SJCRH30 (cell line): ENCODE data around the gene NUP107. TPM values are rescaled to one million over a fixed set of nuclear protein-coding genes. Genes with fewer than 3 reads are reported as not detected.
"Not testable (repeated sequence)": the region's sequence is repeated elsewhere in the genome, so short reads cannot be mapped to it uniquely, and the experiment has no call there.

ENCODE experiments used
- DNase-seq, 2 experiments: peaks; one replicate each; pipeline ENCODE4 v3.0.0-alpha.2; 2015 to 2020
- H3K27ac ChIP-seq: fragments of 250-450 bp; sonication (Bioruptor Pico); 2 replicates; pipeline ENCODE4 v1.5.1; 2020; ENCODE audit warnings: mild to moderate bottlenecking, moderate library complexity
- H3K27me3 ChIP-seq: fragments of 250-450 bp; sonication (Bioruptor Pico); 2 replicates; pipeline ENCODE4 v1.5.1; 2020; ENCODE audit warnings: mild to moderate bottlenecking, moderate library complexity
- H3K36me3 ChIP-seq: fragments of 250-450 bp; sonication (Bioruptor Pico); 2 replicates; pipeline ENCODE4 v1.5.1; 2020; ENCODE audit warnings: mild to moderate bottlenecking, moderate library complexity
- H3K4me1 ChIP-seq: fragments of 250-450 bp; sonication (Bioruptor Pico); 2 replicates; pipeline ENCODE4 v1.5.1; 2020; ENCODE audit warnings: mild to moderate bottlenecking, moderate library complexity
- H3K4me3 ChIP-seq: fragments of 250-450 bp; sonication (Bioruptor Pico); 2 replicates; pipeline ENCODE4 v1.5.1; 2020; ENCODE audit warnings: mild to moderate bottlenecking, moderate library complexity
- H3K9me3 ChIP-seq: fragments of 250-450 bp; sonication (Bioruptor Pico); replicated peaks from 2 replicates; pipeline ENCODE4 v1.5.1; 2020; ENCODE audit warnings: mild to moderate bottlenecking, moderate library complexity
- total RNA-seq: library from RNA; depleted of rRNA; stranded (reverse); fragments of >200 nt; shearing (Covaris generic); gene quantifications from 2 replicates; pipeline ENCODE4 v1.2.3, GENCODE V29; 2014

NUP107 gene
- total RNA-seq, 1 experiment from 2014 or later: 150 TPM

- no peaks in the 10 kb centered on the region for H3K27me3 ChIP-seq
- no peaks in the 10 kb centered on the region for H3K4me1 ChIP-seq
- H3K27ac ChIP-seq: no peak overlapping the region
- H3K36me3 ChIP-seq: no peaks in the 10 kb centered on the region
- H3K4me3 ChIP-seq: no peak overlapping the region
- DNase-seq: peak; percentile 9 to 35
- H3K9me3 ChIP-seq: no peaks in the 10 kb centered on the region
Observed at GRCh38 chr12:68675101-68675842, 11.5 kb upstream of the NUP107 start.

GRCh38 chr12:68676854-68677253, 9.9 kb upstream of the NUP107 start:
- H3K9me3 ChIP-seq, H3K36me3 ChIP-seq, H3K4me1 ChIP-seq, DNase-seq, H3K4me3 ChIP-seq, H3K27me3 ChIP-seq, H3K27ac ChIP-seq: not testable (repeated sequence)

GRCh38 chr12:68686262-68686594, 550 bp upstream of the NUP107 start:
- no peaks in the 10 kb centered on the region for H3K9me3 ChIP-seq
- H3K4me1 ChIP-seq: peaks cover 9% of the 10 kb centered on the region
- peaks cover 11% of the 10 kb centered on the region for H3K36me3 ChIP-seq
- H3K4me3 ChIP-seq: peak overlapping the region; percentile 80
- H3K27me3 ChIP-seq: no peaks in the 10 kb centered on the region
- no peak for DNase-seq
- H3K27ac ChIP-seq: peak overlapping the region; percentile 78

- Histone ChIP-seq H3K4me3 (no peak overlapping the region), H3K27me3 (no peaks in the 10 kb centered on the region; the same call in 1 of the 2 replicates), H3K27ac (no peak overlapping the region), H3K36me3 (peaks cover 70% of the 10 kb centered on the region), H3K9me3 (no peaks in the 10 kb centered on the region), H3K4me1 (no peaks in the 10 kb centered on the region)
- DNase-seq: no peak
Observed at GRCh38 chr12:68695454-68695853, 8.7 kb downstream of the NUP107 start.

- H3K27ac ChIP-seq: no peak overlapping the region
- H3K9me3 ChIP-seq: no peaks in the 10 kb centered on the region
- H3K36me3 ChIP-seq: peaks cover 69% of the 10 kb centered on the region
- H3K4me3 ChIP-seq: no peak overlapping the region
- H3K4me1 ChIP-seq: no peaks in the 10 kb centered on the region
- H3K27me3 ChIP-seq: no peaks in the 10 kb centered on the region
- DNase-seq: no peak
Observed at GRCh38 chr12:68699486-68699885, 12.7 kb downstream of the NUP107 start.

- Histone ChIP-seq H3K27ac (no peak overlapping the region), H3K9me3 (no peaks in the 10 kb centered on the region), H3K36me3 (peaks cover 74% of the 10 kb centered on the region), H3K4me1 (no peaks in the 10 kb centered on the region), H3K27me3 (no peaks in the 10 kb centered on the region), H3K4me3 (no peak overlapping the region)
- DNase-seq: no peak
Observed at GRCh38 chr12:68727776-68728175, 41.0 kb downstream of the NUP107 start.

- no peak for DNase-seq
- H3K36me3 ChIP-seq: peaks cover 73% of the 10 kb centered on the region
Observed at GRCh38 chr12:68733661-68734071, 46.9 kb downstream of the NUP107 start.

GRCh38 chr12:68739891-68740290, 53.1 kb downstream of the NUP107 start:
- no peak for DNase-seq
- Histone ChIP-seq H3K27ac (no peak overlapping the region), H3K9me3 (no peaks in the 10 kb centered on the region), H3K36me3 (peaks cover 47% of the 10 kb centered on the region), H3K27me3 (no peaks in the 10 kb centered on the region), H3K4me3 (no peak overlapping the region), H3K4me1 (no peaks in the 10 kb centered on the region)

More at GRCh38 chr12:68733661-68734071, 46.9 kb downstream of the NUP107 start:
- Histone ChIP-seq H3K27ac (no peak overlapping the region), H3K27me3 (no peaks in the 10 kb centered on the region), H3K4me3 (no peak overlapping the region), H3K9me3 (no peaks in the 10 kb centered on the region), H3K4me1 (no peaks in the 10 kb centered on the region)

GRCh38 chr12:68743356-68743755, 56.6 kb downstream of the NUP107 start:
- no peak for DNase-seq

GRCh38 chr12:68745376-68745903, 58.7 kb downstream of the NUP107 start:
- no peaks in the 10 kb centered on the region for H3K27me3 ChIP-seq
- H3K27ac ChIP-seq: peak overlapping the region; percentile 69
- no peaks in the 10 kb centered on the region for H3K9me3 ChIP-seq
- H3K36me3 ChIP-seq: peaks cover 23% of the 10 kb centered on the region
- peaks cover 5% of the 10 kb centered on the region for H3K4me1 ChIP-seq
- H3K4me3 ChIP-seq: peak overlapping the region; percentile 76
- no peak for DNase-seq

More at GRCh38 chr12:68743356-68743755, 56.6 kb downstream of the NUP107 start:
- Histone ChIP-seq H3K9me3 (no peaks in the 10 kb centered on the region), H3K4me3 (no peak overlapping the region), H3K36me3 (peaks cover 24% of the 10 kb centered on the region), H3K4me1 (peaks cover 5% of the 10 kb centered on the region), H3K27me3 (no peaks in the 10 kb centered on the region), H3K27ac (no peak overlapping the region)

- Histone ChIP-seq H3K9me3 (no peaks in the 10 kb centered on the region), H3K27me3 (no peaks in the 10 kb centered on the region), H3K27ac (peak within 1 kb of the TSS; percentile 69), H3K4me3 (peak within 1 kb of the TSS; percentile 76), H3K36me3 (peaks cover 25% of the 10 kb centered on the region), H3K4me1 (peaks cover 5% of the 10 kb centered on the region)
- peak; percentile 95 for DNase-seq
Observed at GRCh38 chr12:68745904-68746571, 59.3 kb downstream of the NUP107 start, which contains the start of gene SLC35E3. SLC35E3 (plus strand) TSS chr12:68746176; CDS start chr12:68746378, 202 bp downstream.

- peak overlapping the region; percentile 76 for H3K4me3 ChIP-seq
- H3K27ac ChIP-seq: peak overlapping the region; percentile 69
- peaks cover 5% of the 10 kb centered on the region for H3K4me1 ChIP-seq
- no peaks in the 10 kb centered on the region for H3K9me3 ChIP-seq
- H3K27me3 ChIP-seq: no peaks in the 10 kb centered on the region
- peak; percentile 64 to 72 for DNase-seq
- H3K36me3 ChIP-seq: peaks cover 24% of the 10 kb centered on the region
Observed at GRCh38 chr12:68746572-68747180, 59.9 kb downstream of the NUP107 start.

GRCh38 chr12:68749443-68749842, 62.7 kb downstream of the NUP107 start:
- H3K27ac ChIP-seq: no peak overlapping the region
- peaks cover 34% of the 10 kb centered on the region for H3K36me3 ChIP-seq
- no peak overlapping the region for H3K4me3 ChIP-seq
- H3K9me3 ChIP-seq: no peaks in the 10 kb centered on the region
- peaks cover 5% of the 10 kb centered on the region for H3K4me1 ChIP-seq
- DNase-seq: no peak
- no peaks in the 10 kb centered on the region for H3K27me3 ChIP-seq

- no peak for DNase-seq
- Histone ChIP-seq H3K27ac (no peak overlapping the region), H3K4me1 (peaks cover 5% of the 10 kb centered on the region), H3K4me3 (no peak overlapping the region), H3K9me3 (no peaks in the 10 kb centered on the region), H3K36me3 (peaks cover 38% of the 10 kb centered on the region), H3K27me3 (no peaks in the 10 kb centered on the region)
Observed at GRCh38 chr12:68749861-68750260, 63.1 kb downstream of the NUP107 start.

- Histone ChIP-seq H3K4me1 (peaks cover 5% of the 10 kb centered on the region), H3K4me3 (no peak overlapping the region), H3K36me3 (peaks cover 44% of the 10 kb centered on the region), H3K27ac (no peak overlapping the region), H3K9me3 (no peaks in the 10 kb centered on the region), H3K27me3 (no peaks in the 10 kb centered on the region)
- DNase-seq: peak; percentile 13 to 53
Observed at GRCh38 chr12:68750506-68750905, 63.7 kb downstream of the NUP107 start.
